GM19023 (cell line): Measurements from ENCODE around the gene ZFYVE21.

Source experiments
- ATAC-seq: cut with Tn5 transposase; IDR thresholded peaks from one replicate; pipeline ENCODE4 v1.9.1; 2021; ENCODE audit warnings: mild to moderate bottlenecking, moderate library complexity; ENCODE audit not compliant: unreplicated experiment

Gene ZFYVE21

DNA sequence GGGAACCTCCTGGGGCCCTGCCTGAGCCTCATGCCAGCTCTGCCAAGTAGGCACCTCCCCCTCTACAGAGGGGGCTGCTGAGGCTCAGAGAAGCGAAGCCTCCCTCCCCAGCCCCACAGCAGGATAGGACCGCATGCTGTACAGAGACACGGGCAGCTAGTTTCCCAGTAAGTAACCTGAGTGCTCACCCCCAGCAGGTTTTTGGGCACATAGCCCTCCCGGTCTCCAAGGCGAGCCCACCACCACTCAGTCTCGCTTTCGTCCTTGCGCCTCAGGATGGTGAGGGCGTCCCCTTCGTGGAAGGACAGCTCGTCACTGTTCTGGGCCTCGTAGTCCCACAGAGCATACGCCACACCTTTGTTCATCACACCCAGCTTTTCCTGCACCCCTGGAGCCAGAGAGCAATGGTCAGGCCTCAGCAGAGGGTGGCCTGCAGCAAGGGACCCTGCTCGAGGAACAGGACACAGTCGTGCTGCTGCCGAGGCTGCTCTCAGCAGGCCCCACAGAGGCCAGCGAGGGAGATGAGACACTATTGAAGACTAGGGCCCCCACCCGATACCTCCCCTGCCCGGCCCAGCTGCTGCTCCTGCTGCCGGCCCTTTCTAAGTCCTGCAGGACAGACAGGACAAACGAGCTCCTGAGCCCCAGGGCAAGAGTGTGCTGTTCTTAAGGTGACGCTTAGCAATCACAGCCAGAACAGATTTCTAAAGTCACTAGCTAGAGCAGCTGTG, 20.4 kb downstream of the ZFYVE21 start:
- no peak for ATAC-seq

DNA sequence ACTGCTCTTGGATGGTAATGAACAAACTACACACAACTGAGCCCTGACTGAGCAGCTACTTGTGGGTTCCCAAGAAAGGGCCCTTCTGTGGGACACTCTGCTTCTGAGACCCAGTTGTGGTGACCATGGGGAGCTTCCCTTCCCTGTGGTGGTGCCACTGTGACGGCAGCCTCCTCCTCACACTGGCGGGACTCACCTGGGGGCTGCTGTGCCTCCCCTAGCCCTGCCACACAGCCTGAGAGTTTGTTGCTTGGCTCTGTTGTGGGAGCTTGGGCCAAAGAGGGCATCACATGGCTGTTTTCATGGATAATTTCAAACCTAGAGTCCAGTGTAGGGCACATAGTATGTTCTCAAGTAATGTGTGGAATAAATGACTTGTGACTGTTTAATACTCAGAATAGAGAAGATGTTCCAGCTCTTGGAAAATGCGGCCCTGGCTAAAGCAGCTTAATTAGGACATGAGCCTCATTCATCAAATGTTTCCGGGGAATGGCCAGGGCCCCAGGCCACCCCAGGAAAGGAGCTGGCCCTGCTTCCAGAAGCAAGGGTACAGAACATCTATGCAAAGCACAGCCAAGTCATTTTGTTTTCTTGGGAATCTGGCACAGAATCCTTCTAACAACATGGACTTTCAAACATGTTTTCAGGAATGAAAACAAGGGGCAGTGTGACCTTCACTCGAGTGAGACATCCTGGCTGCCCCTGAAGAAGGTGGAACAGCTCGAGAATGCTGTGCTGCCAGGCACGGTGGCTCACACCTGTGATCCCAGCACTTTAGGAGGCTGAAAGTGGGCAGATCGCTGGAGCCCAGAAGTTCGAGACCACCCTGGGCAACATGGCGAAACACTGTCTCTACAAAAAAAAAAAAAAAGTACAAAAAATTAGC, 21.2 kb downstream of the ZFYVE21 start:
- no peak for ATAC-seq

DNA sequence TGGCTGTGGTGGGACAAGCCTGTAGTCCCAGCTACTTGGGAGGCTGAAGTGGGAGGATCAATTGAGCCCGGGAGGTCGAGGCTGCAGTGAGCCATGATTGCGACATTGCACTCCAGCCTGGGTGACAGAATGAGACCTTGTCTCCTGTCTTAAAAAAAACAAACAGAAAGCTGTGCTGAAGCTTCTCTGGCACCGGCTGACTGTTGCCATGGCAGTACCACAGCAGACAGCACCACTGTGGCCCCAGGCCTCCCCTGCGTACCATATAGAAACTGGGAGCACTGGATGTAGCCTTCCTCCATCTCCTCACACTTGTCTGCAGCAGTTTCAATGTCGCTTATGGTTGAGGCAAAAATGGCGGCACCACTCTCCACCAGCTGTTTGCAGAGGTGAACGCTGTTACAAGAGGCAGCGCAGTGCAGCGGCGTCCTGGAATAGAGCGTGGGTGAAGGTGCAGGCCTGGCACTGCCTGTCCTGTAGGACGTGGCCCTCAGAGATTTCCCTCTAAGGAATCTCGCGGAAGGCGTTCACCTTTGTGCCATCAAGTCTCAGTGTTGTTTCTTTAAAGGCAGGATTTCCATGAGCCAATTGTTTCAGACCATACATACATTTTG, 21.9 kb downstream of the ZFYVE21 start:
- ATAC-seq, result no peak

DNA sequence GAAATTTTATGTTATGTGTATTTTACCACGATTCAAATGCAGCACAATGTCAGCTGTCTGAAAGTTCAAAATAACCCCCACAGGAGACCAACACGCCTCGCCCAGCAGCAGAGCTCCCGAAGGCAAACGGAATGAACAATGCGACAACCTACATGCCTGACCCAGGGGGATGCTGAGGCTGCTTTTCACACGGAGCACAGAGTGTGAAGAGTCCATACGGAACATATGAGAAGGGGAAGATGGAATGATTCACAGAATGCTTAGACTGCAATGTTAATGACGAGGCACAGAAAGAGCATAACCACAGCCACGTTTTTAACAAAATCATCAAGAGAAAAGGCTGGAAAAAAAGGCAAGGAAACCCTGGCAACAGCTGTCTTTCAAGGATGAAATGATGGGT, 22.6 kb downstream of the ZFYVE21 start:
- ATAC-seq, result no peak

GRCh38 chr14:103738701-103739451, 23.3 kb downstream of the ZFYVE21 start:
- ATAC-seq, result no peak

DNA sequence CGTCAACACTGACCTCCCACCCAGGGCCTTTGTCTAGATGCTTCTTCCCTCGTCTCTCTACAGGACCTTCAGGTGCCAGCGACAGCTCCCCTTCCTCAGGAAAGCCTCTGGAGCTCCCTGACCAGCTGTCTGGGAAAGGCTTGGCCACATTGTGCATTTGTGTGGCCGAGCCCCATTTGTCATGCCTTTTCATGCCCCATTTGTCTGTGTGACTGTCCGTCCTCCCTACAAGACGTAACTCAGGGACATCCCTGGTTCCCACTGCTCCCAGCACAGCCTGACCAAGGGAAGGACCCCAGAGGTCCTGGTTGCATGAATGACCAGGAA, 23.8 kb downstream of the ZFYVE21 start:
- ATAC-seq, result no peak

GRCh38 chr14:103739793-103740501, 24.3 kb downstream of the ZFYVE21 start:
- no peak for ATAC-seq

GRCh38 chr14:103740991-103741689, 25.5 kb downstream of the ZFYVE21 start:
- no peak for ATAC-seq

- ATAC-seq, result no peak
Measured at GRCh38 chr14:103741876-103742275, 26.3 kb downstream of the ZFYVE21 start.

- no peak for ATAC-seq
Measured at GRCh38 chr14:103742499-103743255, 27.1 kb downstream of the ZFYVE21 start.

DNA sequence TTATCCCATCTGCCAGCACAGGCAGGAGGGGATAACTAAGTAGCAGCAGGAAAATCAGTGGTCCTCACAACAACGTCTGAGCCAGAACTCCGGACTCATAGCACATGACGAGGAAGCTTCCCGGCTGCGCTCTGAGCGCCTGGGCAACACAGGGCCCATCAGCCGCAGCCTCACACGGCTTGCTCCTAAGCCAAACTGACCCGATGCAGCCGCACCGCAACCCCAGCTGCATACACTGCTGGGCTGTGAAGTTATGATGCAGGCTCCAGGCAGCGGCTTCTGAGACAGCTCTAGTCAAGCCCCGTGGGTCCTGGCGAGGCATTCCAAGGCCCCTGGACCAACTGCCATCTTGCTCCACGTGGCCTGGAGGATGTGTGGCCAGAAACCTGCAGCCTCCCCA, 28.1 kb downstream of the ZFYVE21 start:
- ATAC-seq, result no peak

GRCh38 chr14:103744621-103745395, 29.2 kb downstream of the ZFYVE21 start:
- ATAC-seq, result no peak

DNA sequence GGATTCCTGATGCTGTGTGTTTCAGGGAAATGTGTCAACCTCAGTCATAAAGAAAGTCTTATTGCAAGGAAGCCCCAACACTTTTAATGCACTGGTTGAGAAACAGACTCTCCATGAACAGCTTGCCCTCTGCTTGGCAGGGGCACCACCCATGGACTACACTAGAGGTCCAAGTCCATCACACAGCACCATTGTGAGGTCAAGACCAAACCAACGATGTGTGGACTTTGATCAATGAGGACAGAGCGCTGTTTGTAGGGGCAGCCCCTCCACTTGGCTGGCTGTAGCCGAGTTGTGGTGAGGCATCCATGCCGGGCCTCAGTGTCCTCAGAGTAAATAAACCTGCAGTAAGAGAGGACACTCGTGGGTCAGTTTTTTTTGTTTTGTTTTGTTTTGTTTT, 29.8 kb downstream of the ZFYVE21 start:
- ATAC-seq, result no peak

GRCh38 chr14:103746701-103747100, 31.1 kb downstream of the ZFYVE21 start:
- ATAC-seq, result no peak

GRCh38 chr14:103748534-103748857, 32.9 kb downstream of the ZFYVE21 start:
- no peak for ATAC-seq

- no peak for ATAC-seq
Measured at GRCh38 chr14:103749452-103749851, 33.8 kb downstream of the ZFYVE21 start.

GRCh38 chr14:103749860-103750259, 34.2 kb downstream of the ZFYVE21 start:
- no peak for ATAC-seq

DNA sequence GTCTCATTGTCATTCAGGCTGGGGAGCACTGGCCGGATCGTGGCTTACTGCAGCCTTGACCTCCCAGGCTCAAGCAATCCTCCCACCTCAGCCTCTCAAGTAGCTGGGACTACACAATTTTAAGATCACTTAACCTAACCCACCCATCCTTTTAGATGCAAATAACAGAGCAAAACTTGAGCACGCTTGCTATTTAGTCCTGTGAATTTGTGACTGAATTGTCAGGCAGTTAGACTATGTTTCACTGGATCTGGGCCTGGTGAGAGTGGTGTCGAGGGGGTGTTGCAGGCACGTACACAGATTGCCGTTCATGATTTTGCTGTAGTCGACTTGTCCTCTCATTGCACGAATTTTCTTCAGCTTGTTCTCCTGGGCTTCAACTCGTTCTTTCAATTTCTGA, 38.2 kb downstream of the ZFYVE21 start:
- no peak for ATAC-seq

- no peak for ATAC-seq
Measured at GRCh38 chr14:103755060-103755459, 39.5 kb downstream of the ZFYVE21 start.
